GM21786 (cell line): Measurements from ENCODE around the gene BCAR3.
"Not testable (repeated sequence)": the region's sequence is repeated elsewhere in the genome, so short reads cannot be mapped to it uniquely, and the experiment has no call there.

Experiments used
- ATAC-seq: cut with Tn5 transposase; IDR thresholded peaks from one replicate; pipeline ENCODE4 v1.9.1; 2021; ENCODE audit not compliant: unreplicated experiment

The BCAR3 gene

GRCh38 chr1:93600663-93601062 lies 81.0 kb downstream of the BCAR3 start:
- no peak for ATAC-seq

- no peak for ATAC-seq
These were observed 82.2 kb downstream of the BCAR3 start for GRCh38 chr1:93599479-93599878.

GRCh38 chr1:93598861-93599439 lies 82.7 kb downstream of the BCAR3 start:
- no peak for ATAC-seq

GRCh38 chr1:93598396-93598795 lies 83.2 kb downstream of the BCAR3 start:
- no peak for ATAC-seq

GRCh38 chr1:93597709-93598108 lies 83.9 kb downstream of the BCAR3 start:
- ATAC-seq, result no peak

GRCh38 chr1:93596329-93597089 lies 85.1 kb downstream of the BCAR3 start:
- ATAC-seq, result no peak

GRCh38 chr1:93595743-93596142 lies 85.9 kb downstream of the BCAR3 start:
- no peak for ATAC-seq

GRCh38 chr1:93595266-93595665 lies 86.4 kb downstream of the BCAR3 start:
- no peak for ATAC-seq

GRCh38 chr1:93594603-93594880 lies 87.1 kb downstream of the BCAR3 start:
- ATAC-seq, result no peak

- ATAC-seq, result no peak
These were observed 87.6 kb downstream of the BCAR3 start for GRCh38 chr1:93593854-93594602.

GRCh38 chr1:93592551-93592949 lies 89.1 kb downstream of the BCAR3 start:
- ATAC-seq, result no peak

GRCh38 chr1:93591676-93592550 lies 89.7 kb downstream of the BCAR3 start:
- peak; percentile 78 for ATAC-seq

GRCh38 chr1:93591291-93591675 lies 90.4 kb downstream of the BCAR3 start:
- not testable (repeated sequence) for ATAC-seq

GRCh38 chr1:93588955-93589354 lies 92.7 kb downstream of the BCAR3 start:
- ATAC-seq, result no peak

- ATAC-seq, result no peak
These were observed 93.4 kb downstream of the BCAR3 start for GRCh38 chr1:93588206-93588605.

- ATAC-seq, result no peak
These were observed 94.3 kb downstream of the BCAR3 start for GRCh38 chr1:93587354-93587753.

GRCh38 chr1:93585059-93585966 lies 96.3 kb downstream of the BCAR3 start:
- no peak for ATAC-seq

GRCh38 chr1:93584261-93585003 lies 97.2 kb downstream of the BCAR3 start:
- no peak for ATAC-seq
